GM13977 (cell line): Measurements from ENCODE around the gene BABAM2.
"Not testable (repeated sequence)": the region's sequence is repeated elsewhere in the genome, so short reads cannot be mapped to it uniquely, and the experiment has no call there.

Source experiments
- DNase-seq: peaks from one replicate; pipeline ENCODE4 v3.0.0; 2012; ENCODE audit warnings: low spot score
- in situ Hi-C: fragments of 300-500 bp; cut with MboI; formaldehyde crosslinking; loops from one replicate; pipeline ENCODE4 v1.12.0; 2022; ENCODE audit warnings: low sequenced_read_pairs, low pct_unique_long_range_greater_than_20kb, mixed read lengths, inconsistent platforms; ENCODE audit not compliant: unreplicated experiment
- TF ChIP-seq, protein P1 (sequence below): IDR thresholded peaks from 2 replicates; pipeline ENCODE4 v1.5.1; 2012; ENCODE audit warnings: mild to moderate bottlenecking, control low read depth; ENCODE audit not compliant: insufficient read depth; ENCODE audit errors: extremely low read depth, missing control alignments

The BABAM2 gene

DNA sequence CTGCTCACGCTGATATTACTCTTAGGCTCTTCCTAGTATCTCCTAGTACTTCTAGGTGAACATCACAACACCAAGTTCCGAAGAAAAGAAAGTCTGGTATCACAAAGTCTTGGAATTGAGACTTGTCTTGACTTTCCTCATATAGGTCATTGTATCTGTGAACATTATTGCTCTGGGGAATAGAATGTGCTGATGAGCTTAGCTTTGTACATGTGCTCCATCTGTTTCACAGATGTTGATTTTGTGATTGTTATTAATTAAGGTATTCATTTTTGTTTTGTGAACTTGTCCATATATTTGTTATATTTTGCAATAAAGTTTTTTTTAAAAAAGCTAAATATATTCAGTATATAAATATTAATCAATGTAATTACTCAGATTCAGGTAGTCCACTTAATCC lies 111.7 kb downstream of the BABAM2 start:
- in situ Hi-C loops, result no loop called here
- DNase-seq, result no peak
- TF ChIP-seq, protein P1, sequence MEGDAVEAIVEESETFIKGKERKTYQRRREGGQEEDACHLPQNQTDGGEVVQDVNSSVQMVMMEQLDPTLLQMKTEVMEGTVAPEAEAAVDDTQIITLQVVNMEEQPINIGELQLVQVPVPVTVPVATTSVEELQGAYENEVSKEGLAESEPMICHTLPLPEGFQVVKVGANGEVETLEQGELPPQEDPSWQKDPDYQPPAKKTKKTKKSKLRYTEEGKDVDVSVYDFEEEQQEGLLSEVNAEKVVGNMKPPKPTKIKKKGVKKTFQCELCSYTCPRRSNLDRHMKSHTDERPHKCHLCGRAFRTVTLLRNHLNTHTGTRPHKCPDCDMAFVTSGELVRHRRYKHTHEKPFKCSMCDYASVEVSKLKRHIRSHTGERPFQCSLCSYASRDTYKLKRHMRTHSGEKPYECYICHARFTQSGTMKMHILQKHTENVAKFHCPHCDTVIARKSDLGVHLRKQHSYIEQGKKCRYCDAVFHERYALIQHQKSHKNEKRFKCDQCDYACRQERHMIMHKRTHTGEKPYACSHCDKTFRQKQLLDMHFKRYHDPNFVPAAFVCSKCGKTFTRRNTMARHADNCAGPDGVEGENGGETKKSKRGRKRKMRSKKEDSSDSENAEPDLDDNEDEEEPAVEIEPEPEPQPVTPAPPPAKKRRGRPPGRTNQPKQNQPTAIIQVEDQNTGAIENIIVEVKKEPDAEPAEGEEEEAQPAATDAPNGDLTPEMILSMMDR, result no peak

DNA sequence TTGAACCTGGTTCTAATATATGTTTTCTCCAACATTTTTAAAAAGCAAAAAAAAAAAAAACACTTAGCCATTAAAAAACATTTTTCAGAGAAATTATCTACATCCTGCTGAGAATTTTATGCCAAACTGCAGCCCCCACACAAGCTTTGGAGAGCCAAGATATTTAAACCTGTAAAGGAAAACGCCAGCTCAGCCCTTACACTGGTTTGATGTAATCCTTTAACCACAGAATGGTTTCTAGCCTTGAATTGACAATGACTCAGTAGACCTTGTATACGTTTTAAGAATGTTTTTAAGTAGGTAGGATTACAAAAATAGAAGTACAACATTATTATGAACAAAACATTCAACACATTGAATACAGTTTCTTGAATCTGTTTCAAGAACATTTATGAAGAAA lies 113.6 kb downstream of the BABAM2 start:
- no peak for DNase-seq
- TF ChIP-seq, protein P1, result no peak
- in situ Hi-C loops, result no loop called here

DNA sequence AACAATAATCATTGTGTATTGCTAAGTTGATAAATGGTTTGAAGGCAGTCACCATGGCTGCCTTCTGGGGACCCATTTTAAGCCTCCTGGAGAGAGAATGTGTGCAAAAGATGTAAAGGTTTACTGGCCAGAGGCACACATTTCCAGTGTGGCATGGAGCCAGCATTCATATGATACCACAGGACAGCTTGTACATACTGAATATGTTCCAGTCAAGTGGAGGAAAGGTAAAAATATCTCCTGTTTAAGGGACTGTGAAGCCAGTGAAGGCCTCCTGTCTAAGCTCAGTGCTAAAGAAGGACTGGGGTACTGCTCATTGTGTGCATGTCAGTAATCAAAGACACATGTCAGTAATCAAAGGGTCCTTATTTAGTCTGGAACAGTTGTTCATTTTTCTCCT lies 119.2 kb downstream of the BABAM2 start:
- DNase-seq, result no peak
- in situ Hi-C loops, result no loop called here
- TF ChIP-seq, protein P1, result no peak

DNA sequence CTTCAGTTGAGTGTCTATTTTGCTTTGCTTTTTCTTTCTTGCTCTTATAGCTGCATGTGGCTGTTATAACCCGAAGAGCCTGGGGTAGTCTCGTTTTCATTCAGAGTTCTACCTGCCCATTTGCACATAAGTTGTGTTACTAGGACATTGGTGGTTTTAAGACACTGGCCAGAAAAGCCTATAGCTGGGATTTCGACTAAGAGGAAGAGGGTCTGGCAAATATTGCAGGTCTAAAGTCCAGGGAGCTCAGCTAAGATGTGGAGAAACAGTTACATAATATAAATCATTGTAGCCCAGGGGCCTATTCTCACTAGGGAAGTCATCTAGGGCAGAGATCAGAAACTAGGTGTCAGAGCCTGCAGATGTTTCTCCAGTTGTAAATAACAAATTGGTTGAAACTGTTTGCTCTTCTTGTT lies 120.8 kb downstream of the BABAM2 start:
- no peak for DNase-seq
- TF ChIP-seq, protein P1, result no peak
- in situ Hi-C loops, result no loop called here

DNA sequence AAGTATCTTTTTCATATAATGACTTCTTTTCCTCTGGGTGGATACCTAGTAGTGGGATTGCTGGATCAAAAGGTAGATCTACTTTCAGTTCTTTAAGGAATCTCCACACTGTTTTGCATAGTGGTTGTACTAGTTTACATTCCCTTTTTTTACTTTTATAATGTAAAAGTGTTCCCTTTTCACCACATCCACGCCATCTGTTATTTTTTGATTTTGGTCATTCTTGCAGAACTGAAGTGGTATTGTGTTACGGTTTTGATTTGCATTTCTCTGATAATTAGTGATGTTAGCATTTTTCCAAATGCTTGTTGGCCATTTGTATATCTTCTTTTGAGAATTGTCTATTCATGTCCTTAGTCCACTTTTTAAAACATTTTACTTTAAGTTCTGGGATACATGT lies 127.9 kb downstream of the BABAM2 start:
- in situ Hi-C loops, DNase-seq: not testable (repeated sequence)

DNA sequence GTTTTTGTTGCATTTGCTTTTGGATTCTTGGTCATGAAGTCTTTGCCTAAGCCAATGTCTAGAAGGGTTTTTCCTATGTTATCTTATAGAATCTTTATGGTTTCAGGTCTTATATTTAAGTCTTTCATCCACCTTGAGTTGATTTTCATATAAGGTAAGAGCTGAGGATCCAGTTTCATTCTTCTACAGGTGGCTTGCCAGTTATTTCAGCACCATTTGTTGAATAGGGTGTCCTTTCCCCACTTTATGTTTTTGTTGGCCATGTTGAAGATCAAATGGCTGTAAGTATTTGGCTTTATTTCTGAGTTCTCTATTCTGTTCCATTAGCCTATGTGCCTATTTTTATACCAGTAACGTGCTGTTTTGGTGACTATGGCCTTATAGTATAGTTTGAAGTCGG lies 129.0 kb downstream of the BABAM2 start:
- DNase-seq, in situ Hi-C loops: not testable (repeated sequence)

DNA sequence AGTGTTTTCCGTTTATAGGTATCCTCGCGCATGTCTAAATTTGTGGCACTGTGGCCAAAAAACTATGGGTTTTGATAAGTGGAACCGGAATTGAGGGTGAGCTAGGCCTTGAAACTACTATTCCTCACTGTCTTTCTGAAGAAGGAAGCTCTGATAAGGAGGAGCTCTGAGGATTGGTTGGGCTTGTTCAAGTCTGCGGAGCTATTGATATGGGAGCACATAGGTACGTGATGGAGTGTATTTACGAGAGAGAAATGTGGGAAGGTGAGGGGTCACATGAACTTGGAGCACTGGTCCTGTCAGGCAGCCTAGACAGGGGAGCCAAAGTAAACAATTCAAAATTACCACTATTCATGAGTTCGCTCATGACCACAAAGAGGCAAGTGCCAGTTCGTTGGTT lies 131.4 kb downstream of the BABAM2 start:
- no peak for DNase-seq
- in situ Hi-C loops, result no loop called here
- TF ChIP-seq, protein P1, result no peak

DNA sequence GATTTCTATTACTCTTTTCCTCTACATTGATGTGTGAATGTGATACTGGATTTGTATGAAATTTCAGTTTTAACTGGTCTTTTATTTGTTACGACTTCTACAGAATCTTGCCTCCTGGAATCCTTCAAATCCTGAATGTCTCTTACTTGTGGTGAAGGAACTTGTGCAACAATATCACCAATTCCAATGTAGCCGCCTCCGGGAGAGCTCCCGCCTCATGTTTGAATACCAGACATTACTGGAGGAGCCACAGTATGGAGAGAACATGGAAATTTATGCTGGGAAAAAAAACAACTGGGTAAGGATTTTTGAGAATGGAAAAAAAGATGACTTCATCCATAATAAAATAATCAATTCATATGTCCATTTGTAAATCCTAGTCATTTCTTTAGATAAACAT lies 134.6 kb downstream of the BABAM2 start:
- TF ChIP-seq, protein P1, result no peak
- no peak for DNase-seq
- in situ Hi-C loops, result no loop called here

DNA sequence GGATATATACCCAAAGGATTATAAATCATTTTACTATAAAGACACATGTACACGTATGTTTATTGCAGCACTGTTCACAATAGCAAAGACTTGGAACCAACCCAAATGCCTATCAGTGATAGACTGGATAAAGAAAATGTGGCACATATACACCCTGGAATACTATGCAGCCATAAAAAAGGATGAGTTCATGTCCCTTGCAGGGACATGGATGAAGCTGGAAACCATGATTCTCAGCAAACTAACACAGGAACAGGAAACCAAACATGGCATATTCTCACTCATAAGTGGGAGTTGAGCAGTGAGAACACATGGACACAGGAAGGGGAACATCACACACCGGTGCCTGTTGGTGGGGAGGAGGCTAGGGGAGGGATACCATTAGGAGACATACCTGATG lies 135.7 kb downstream of the BABAM2 start:
- DNase-seq, in situ Hi-C loops: not testable (repeated sequence)
